ENCODE results near the gene RGS6.

RGS6 gene

DNA sequence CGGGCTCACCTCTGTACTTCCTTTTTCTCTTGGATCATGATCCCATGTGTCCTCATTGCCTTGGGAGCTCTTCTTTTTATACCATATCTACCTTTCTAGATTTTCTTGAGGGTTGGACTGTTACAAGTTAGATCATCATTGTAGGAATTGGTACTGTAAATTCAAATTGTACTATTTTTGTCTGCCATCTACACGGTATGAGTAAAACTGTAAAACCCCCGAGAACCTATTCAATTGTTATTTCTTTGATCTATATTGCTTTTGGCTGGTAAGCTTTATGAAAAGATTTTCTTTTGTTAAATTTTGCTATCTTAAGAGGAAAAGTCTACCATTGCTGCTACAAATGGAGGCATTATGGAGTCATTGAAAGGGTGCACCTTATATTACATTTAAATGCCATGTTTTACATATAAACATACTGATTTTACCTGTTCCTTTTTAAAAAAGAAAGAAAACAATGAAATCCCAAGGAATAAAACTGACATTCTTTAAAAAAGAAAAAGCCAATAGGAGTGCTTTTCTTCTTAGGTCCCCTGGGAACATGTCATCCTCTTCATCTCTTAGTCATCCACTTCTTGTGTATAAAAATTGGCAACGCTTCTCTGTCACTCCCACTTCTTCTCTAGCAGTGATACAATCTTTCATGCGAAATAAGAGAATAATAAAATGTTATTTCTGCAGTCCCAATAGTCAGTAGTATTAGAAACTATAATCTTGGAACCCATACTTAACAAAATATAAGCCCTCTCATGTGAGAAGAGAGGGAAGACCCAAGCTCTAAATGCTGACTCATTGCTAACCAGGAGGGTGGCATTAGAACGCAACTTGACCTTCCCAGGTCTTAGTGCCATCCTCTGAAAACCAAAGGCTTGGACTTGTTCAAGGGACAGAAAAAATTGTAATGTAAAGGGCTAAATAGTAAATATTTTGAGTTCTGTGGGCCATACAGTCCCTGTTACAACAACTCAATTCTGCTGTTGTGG is 20.4 kb downstream of the RGS6 start:
- DNase-seq: no peak

DNA sequence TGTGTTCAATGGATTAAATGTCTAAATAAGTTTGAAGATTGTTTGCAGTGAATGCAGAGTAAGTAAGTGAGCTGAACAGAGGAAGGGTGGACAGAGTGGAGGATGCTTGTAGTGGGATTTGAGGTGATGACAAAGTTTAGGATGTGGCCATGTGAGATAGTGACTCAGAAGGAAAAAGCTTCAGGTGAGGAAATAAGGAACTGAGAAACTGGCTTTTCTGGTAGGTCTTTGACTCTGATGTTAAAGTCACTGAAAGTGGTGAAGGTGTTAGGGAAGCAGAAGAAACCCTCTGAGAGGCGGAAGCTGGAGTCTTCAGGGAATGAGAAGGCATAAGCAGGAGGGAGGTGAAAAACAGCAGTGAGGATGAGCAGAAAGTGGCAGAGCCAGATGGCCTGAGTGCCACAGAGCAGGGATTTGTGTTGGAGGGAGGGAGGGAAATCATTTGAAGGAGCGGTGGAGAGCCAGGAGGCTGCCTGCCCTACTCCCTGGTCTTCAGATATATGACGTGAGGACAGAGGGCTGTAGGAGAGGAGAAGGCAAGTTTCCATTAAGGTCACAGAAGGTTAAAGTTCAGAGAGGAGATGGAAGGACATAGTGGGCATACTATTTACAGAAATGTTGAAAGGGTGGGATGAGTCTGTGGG is 24.8 kb downstream of the RGS6 start:
- no peak for DNase-seq

DNA sequence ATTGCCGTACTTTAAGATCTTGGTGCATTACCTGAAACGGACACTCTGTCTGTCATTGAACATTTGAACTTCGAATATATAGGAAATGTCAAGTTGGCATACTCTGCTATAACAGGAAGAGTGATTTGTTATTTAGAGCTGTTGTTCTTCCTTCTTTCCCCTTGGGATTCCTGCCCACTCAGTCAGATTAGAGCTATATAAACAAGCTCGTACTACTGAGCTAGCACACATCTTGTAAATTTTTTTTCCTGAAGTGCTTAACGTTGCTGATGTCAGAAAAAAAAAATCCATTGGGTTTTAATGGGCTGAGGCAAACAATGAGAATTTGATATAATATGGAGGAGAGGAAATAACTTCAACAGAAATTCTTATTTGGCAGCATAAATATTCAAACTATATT is 26.8 kb downstream of the RGS6 start:
- no peak for DNase-seq

DNA sequence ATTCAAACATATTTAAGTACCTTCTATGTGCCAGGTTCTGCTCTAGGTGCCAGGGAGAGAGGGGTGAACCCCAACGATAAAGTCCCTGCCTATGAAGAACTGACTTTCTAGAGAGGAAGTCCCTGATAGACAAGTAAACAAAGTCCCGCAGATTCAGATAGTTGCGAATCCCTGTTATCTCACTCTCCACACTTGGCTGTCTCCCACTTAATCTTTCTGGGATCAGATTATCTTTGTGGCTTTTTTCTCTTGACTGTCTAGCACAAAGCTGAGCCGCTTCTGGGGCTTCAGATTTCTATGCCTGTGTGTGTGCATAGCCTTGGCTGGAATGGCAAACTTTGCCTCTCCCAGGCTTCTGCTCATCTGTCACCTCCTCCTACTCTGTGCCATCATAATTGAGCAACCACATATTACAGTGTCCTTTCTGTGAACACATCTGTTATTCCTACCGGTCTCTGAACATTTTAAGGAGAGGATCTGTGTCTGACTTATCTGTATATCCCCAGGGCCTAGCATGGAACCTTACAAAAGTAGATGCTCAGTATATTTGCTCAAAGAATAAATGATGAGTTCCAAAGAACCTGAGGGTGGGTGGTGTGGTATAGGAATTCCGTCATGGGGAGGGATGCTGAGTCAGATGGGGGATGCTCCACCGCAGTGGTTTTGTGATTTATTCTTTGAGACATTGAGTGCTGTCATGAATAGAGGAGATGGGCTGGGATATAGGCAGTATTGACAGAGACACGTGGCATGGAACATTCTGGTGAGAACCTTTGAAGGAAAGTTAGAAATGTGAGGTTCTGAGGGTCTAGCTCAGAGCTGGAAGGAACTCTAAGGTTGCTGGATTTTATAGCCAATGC is 28.5 kb downstream of the RGS6 start:
- DNase-seq: no peak

DNA sequence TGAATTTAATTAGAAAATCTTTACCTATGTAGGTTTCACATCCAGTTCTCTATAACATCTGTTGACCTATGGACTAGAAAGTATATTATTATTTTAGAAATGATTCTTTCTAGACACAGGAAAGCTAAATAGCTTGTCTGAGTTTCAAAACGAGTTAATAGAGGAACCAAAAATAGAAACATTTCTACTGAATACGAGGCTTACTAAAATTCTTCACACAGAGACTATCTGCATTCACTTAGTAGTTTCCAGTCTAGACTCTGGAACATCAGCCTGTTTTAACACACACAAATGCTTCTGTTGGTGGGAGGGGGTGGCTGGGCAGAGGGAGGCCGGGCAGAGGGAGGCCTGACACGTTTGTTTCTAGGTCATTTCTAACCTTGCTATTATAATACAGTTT is 29.7 kb downstream of the RGS6 start:
- no peak for DNase-seq

DNA sequence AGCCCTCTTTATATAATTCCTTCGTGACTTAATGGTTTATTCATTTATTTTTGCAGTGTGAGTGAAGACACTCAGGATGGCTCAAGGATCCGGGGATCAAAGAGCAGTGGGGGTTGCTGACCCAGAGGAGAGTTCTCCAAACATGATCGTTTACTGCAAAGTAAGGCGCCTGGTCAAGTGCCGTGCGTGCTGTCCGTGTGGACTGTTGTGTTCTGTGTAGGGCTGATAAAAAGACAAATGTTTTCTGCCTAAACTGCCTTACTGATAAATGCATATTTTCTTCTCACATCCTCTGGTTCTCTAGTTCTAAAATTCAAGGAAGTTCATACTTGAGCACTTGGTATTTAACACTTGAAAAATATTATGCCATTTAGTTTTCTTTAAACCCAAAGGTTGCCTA is 32.5 kb downstream of the RGS6 start:
- DNase-seq: no peak

DNA sequence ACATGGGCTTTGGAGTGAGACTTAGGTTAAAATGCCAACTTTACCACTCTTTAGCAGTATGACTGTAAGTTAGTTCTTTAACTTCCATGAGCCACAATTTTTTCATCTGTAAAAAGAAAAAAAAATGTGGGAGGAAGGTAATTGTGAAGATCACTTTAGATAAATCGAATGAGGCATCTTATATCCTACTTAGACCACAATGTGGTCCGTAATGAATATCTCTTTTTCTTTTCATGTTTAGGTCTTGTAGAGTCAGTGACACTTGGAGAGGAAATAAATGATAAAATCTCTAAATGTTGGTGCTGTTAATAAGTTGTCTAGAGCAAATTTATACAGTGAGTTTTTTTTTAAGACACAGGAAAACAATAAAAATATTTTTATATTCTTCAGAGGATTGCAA is 34.3 kb downstream of the RGS6 start:
- DNase-seq: no peak

DNA sequence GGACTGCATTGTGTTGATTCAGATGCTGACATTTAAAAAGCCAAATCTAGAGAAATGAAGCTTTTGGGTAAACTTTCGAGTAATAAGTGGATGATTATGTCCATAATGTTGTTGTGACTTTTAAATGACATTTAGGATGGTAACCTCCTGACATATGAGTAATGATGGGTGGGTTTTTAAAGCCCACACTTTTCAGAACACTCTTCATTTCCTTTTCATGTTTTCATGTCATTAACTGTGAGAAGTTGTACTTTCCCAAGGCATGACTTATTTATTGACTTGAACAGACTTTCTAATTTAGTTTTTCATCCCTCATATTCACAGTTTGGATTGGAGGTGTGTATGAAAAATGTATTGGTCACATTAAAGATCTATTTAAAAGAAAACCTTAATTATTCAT is 35.5 kb downstream of the RGS6 start:
- DNase-seq: no peak

DNA sequence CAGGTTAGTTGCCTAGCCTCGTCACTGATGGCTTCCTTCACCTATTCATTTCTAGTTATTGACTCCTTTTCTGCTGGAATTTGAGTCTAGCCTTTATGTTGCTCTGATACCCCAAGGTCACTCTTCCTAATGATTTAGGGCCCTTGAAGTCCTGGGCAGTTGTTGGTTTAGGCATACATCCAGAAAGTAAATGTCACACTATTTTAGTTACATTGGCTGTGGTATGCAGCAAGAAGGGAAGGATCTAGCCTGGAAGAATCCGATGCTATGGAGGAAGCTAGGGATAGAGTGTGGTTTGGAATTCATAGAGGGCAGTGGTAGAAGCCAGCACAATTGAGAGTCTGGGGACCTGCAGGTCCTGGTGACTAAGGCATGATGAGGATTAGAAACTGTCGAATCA is 38.0 kb downstream of the RGS6 start:
- DNase-seq: no peak

DNA sequence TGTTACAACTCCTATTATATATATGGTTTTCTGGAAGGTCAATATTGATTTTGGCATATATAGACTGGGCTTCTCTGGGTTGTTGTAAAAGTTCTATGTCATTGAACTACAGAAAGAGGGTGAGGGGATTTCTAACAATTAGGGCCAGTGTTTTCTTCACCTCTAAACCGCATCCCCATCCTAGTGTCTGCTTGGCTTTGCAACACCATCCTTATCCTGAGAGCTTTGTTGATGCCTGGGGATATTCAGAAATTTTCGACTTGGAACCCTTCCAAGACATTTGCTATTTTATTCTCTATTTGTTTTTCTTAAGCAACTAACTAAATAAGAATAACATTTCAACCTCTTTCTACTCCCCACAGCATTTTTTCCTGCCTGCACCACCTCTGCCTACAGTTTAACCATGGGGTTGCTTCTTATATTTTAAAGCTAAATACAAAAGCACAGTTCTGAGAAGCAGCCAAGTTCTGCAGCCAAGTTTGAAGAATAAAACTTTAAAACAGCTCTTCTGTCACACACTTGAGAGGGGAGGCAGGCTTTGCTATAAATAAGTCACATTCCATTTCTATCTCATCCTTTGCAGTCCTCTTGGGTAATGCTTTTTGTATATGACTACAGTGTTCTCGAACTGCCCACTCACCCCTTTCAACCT is 53.4 kb downstream of the RGS6 start:
- DNase-seq: no peak

DNA sequence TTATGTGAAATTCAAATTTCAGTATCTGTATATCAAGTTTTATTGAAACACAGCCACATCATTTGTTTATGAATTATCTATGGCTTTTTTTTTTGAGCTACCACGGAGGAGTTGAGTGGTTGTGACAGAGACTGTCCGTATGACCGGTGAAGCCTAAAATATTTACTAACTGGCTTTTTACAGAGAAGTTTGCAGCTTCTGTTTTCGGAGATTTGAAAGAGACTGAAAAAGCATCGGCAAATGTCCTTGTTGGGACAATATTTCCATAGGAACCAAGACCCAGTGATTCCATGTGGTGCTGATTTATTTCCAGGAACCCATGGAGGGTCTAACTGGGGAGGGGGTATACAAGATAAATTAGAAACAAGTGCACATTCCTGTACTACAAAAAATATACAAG is 56.2 kb downstream of the RGS6 start:
- DNase-seq: no peak

DNA sequence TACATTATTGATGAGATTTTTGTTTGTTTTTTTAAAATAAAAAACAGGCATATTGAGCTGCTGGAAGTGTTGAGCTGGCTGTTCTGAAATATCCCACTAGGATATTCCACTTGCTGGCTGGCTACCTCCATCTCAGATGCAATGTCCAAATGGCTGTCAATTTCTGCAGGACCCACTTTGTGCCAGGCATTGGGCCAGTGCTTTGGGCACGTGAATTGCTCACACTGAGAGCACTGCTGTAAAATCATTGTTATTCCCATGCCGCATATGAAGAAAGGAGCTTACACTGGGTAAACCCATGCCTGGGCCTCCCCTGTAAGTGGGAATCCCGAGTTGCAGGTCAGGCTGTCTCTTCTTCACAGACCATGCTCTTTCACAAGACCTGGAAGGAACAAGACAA is 56.7 kb downstream of the RGS6 start:
- DNase-seq: no peak

DNA sequence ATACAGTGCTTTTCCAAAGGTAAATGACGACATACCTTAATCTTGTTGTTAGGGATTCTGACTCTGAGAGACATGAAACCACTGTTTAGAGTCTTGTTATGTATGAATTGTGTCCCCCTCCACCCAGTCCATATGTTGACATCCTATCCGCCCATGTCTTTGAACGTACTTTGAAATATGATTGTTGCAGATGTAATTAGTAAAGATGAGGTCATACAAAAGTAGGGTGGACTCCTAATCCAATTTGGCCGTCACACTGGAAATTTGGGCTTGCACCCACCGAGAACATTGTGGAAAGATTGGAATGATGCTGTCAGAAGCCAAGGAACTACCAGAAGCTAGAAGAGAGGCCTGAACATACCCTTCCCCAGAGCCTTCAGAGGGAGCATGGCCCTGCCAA is 62.2 kb downstream of the RGS6 start:
- DNase-seq: no peak

DNA sequence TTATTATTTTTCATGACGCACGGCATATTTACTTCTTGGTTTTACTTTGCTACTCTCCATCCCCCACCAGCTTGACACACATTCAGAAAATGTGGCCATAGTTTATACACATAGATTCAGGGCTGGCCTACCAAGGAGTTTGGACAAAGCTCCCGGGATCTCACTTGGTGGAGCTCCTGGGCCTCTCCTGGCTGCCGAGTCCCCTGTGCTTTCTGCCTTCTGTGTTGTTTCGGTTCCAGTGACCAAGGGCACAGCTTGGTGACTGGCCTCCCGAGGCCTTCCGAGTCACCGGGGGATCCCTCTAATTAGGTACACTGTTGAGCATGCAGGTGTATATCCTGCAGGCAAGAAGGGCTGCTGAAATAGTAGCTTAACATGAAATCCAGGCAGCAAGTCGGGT is 63.5 kb downstream of the RGS6 start:
- DNase-seq: no peak

DNA sequence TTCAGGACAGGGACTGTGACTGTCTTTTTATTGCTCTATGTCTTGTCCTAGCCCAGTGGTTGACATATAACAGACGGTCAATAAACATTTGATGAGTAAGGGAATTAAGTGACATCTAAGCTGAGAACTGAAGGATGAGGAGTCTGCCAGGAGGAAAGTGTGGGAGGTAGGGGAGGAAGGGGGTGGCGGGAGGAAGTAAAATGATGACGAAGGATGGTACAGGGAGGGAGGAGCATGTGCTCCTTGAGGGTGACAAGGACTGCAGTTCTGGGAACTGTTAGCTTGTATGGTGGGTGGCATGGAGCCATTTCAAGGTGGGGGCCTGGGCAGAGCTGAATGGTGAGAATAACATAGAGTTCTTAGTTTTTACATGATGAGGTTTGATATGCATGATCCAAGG is 64.4 kb downstream of the RGS6 start:
- no peak for DNase-seq

DNA sequence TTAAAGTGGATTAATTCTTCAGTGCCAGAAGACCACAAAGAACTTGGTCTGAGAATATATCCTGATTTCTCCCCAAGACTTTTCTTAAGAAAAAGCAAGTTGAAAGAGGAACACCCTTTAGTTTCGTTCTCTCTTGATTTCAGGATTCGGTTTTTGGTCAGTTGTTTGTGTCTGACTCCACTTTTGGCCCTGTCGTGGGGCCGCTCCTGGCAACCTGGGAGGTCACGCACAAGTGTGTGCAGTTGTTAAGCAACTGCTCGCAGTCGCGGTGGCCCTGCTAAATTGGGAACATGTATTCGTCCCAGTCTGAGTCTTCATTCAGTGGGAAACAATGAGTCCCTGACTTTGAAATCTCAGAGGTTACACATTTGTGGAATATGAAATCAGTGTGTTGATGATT is 68.7 kb downstream of the RGS6 start:
- DNase-seq: no peak

DNA sequence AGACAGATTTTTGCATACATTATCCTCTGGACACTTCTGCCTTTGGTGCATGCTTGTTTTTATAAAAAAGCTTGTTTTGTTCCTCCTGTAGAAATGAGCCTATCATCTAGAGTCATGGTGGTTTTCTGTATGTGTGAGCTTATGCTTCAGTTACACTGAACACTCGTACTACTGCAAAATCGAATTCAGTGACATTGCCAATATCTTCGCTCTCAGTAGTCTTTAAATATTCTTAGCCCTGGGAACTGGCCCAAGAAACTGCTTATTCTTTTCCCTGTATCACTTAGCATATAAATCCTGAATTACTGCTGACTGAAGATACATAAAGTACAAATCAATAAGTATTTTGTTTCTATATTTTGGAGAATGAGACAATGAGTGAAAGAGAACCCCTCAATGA is 70.5 kb downstream of the RGS6 start:
- DNase-seq: no peak

DNA sequence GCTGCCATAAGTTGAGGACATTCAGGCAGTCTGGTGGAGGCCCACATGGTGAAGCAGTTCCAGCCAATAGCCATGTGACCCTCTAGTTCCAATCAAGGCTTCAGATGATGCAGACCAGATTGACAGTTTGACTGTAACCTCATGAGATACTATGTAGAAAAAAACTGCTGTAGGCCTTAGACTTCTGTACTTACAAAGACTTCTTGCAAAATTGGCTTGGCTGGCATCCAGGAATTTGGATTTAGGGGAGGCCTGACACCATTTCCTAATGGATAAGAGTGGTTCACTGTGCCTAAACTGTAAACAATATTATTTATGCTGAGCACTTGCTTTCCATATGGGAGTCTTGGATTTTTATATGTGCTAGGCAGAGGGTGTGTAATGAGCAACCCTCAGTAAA is 76.4 kb downstream of the RGS6 start:
- no peak for DNase-seq

DNA sequence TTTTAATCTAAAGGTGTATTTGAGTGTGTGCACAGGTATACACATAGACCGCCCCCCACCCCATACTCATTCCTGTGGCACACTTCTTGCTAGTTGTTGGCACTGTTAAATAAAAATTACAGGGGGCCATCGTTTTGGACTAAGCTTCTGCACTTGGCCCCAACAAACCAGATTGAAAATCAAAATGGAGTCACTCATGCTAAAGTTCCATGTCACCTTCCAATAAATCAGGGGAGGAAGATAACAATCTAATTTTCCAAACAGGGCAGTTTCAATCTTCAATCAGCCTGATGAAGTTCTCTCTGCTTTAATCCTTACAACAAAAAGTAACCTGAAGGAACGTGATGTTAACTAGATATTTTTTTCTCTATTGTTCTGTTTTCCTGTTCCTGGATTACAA is 78.2 kb downstream of the RGS6 start:
- DNase-seq: no peak

DNA sequence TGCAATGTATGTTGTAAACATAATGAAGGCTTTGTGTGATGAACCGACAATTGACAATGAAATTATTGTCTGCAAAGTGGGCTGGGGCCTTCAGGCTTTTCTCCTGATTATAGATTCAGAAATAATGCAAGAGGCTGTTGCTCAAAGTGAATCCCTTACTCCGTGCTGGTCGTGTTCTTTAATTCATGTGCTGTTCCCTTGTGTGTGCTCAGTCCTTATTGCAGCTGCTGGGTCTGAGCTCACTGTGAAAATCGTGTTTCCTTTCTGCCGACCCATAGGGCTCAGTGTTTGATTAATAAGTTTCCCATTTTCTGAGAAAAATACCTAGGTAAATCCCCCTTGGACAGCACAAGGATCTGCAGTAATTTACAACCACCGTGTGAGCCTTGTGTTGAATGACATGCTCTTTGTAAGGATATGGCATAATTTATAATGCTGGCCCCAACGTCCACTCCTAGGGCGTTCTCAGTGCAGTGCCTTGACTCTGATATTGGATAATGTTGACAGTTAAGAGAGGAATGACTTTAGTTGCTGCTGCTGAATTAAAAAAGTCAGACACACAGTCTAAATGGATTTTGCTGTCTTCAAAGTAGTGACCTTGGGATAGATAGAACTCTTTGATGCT is 81.6 kb downstream of the RGS6 start:
- no peak for DNase-seq

DNA sequence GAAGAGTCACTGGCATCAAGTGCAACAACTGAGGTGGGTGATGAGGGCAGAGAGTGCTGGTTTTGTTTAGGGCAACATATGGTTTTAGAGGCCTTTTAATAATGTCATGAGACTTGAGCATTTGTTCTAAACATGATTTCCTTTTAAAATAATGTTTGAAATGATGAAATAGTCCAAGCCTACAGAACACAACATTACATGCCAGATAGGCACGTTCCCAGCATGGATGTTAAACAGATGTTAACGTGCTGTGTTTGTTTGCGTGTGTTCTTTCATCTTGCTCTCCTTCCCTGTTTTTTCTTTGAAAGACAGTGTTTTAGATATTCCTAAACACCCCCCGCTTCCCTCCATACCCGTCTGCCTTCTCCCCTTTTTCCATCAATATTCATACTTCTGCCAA is 82.3 kb downstream of the RGS6 start:
- no peak for DNase-seq

DNA sequence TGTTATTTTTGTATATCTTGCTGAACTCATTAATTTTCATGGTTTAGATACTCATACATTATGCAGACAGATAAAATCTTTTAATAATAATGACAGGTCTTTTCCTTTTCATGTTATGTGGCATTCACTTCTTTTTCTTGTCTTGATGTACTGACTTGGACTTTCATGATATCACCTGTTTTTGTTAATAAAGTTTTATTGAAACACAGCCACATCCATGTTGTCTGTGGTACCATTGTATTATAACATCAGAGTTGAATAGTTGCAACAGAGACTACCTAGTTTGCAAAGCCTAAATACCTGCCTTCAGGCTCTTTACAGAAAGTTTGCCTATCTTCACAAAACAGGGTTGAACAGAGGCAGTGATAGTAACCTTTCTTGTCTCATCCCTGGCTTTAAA is 85.1 kb downstream of the RGS6 start:
- no peak for DNase-seq

All from stimulated activated CD4-positive, alpha-beta T cell treated with anti-CD3 and anti-CD28 coated beads, Interleukin-1b, Interleukin-23, amount 100 ng/mL, for 48 hours (primary cell).